Amygdala (tissue), 56 donors: ENCODE measurements around the gene HRH1.
A peak's percentile ranks its signal among the peaks of the same experiment; 100 is the strongest.
"Not testable (repeated sequence)": the region's sequence is repeated elsewhere in the genome, so short reads cannot be mapped to it uniquely, and the experiment has no call there.

Experiments
- DNase-seq, 56 donors: peaks; one replicate each; lab custom pipeline; 2025; lab: John Stamatoyannopoulos, UW

HRH1 gene

DNA sequence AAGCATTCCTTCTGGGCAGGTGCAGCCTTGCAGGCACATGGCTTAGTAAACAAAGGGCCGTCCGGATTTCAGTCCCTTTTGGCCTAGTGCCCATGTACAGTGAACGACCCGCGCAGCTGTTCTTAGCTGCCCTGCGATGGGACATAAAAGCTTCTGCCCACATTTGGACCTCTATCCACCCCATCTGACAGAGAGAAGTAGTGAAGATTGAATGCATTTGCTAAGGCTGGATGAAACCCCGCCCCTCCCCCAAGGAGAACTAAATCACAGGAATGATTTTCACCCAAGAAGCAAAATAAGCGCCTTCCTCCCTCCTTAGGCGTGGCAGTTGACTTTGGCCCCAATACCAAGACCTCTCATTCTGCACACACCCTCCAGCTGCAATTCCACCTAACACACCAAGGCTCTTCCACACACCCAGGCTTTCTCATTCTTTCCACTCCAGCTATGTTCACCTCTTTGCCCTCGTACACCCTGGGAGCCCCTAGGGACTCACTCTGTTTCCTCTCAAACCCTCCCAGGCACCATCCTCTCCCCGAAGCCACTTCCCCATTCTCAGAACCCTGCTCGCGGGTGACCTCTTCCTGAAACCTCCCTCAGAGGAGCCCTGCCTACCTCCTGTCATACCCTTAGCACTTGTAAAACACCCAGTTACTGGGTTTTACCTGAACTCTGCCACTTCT lies 14.1 kb upstream of the HRH1 start:
- no peak for DNase-seq

DNA sequence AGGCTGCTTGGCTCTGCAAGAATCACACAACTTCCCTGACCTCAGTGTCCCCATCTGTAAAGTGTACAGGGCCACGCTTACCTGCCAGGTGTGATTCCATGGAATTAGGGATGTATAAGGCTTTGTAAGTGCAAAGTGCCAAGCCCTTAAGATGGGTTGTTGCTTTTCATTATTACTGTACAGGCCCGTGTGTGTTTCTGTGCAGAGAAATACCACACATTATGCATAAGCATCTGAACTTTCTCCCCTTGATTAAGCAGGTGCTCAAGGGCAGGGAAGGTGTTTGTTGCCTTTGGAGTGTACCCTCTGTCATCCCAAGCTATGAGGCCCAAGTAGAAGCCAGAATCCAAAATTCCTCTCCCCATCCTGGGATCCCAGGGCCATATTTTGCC lies 13.6 kb upstream of the HRH1 start:
- no peak for DNase-seq

DNA sequence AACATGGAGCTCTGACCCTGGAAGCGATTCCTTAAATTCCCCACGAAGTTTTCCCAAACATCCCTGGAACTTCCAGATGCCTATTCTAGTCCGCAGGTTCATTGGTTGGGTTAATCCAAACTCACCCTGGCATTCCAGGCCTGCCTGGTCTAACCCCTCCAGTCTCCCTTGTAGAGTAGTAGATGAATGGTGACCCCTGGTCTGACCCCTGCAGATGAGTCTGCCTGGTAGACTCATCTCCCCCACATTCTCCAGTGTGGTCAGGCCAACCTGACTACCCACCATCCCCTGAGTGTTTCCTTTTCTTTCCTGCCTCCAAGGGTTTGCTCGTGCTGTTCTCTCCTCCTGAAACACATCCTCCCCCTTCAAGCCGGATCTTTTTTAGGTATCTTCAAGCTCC lies 10.8 kb upstream of the HRH1 start:
- DNase-seq, result no peak

DNA sequence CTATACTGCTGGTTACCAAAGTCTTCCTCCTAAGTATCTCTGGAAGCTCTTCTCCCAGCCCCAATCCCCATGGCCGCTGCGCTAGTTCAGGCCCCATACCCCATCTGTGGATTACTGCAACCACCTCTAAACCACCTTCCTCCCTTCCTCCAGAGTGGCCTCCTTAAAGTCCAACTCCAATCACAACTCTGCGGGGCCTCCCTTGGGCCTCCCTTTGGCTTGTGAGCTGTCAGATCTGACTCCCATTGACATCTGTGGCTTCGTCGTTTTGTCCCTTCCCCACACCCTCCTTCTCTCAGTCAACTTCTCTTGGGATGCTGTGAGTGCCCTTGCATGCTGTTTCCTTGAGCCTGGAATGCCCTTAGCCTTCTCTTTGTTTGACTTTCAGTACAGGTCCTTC lies 9.3 kb upstream of the HRH1 start:
- no peak for DNase-seq

DNA sequence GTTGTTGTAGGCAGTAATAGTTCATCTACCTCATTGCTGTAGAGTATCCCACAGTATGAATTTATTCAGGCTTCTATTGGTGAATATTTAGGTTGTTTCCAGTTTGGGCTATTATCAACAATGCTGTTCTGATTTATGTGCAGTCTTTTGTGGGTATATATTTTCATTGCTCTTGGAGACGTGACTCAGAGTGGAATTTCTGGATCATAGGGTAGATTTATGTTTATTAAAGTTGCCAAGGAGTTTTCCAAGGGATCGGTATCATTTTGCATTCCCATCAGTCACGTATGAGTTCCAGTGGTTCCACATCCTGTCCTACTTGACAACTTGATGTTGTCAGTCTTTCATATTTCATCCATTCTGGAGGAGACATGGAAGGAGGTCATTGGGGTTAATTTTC lies 8.4 kb upstream of the HRH1 start:
- no peak for DNase-seq

DNA sequence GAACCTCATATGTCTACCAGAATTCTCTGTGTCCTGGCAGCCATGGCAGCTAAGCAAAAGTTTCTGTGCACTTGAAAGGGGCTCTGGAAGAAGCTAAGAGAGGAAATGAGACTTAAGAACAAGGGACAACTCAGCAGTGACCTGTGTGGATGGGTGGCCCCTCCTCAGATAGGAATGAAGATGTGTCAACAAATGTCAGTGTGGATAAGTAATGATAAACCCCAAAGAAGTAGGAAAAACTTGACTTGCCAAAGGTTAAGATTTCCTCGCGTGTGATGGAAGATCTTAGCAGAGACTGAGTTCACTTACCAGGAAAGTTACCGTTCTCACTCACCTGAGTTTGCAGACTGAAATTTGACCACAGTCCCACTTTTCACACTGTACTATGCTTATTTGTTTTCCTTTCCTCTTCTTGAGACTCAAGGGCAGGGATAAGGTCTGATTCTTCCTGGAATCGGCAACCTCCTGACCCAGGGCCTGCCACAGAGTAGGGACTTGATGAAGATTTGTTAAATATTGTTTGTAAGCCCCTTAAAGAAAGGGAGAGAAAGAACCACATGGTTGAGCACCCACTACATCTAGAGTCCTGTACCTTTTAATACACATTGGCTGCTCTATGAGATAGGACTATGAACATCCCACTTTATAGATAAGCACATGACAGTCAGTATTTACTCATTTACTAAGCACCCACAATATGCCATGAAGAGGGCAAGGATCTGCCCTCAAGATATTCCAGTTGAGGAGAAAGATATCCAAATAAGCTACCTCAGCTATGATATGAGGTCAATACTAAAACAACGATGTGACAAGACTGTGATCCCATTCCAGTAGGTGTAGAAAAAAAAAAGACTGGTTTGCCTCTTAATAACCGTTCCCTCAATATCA lies 7.3 kb upstream of the HRH1 start:
- DNase-seq, result no peak

DNA sequence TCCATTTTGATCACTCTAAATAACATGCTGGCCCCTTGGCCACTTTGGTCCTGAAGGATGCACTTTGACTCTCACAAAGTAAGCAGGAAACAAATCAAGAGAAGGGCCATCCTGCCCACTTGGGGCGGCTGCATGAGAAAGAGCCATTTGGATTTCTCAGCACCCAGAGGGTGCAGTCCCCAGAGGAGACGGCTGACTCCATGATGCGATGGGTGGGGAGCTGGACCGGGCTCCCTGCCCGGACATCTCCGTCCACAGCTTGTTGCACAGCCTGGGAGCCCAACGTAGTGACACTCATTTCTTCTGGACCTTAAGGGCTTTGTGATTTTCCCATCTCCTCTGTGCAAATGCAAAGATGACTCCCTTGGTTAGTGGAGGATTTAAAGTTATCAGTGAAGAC lies 4.0 kb upstream of the HRH1 start:
- DNase-seq, result no peak

DNA sequence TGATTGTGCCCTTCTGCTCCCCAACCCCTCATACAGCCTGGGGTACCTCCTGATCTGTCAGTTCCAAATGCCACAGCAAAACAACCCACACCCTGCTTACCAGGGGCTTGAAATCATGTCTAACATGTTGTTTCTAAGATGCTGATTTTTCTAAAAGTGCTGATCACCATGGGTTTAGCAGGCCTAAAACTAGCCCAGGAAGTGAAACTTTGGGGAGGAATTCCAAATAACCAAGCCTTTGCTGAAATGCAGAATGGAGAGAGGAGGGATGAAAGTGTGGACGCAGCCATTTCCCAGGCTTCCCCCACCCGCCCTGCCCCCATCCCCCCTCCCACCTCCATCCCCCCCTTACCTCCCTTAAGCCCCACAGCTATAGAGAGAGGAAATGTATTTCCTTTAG lies 2.0 kb upstream of the HRH1 start:
- no peak for DNase-seq

DNA sequence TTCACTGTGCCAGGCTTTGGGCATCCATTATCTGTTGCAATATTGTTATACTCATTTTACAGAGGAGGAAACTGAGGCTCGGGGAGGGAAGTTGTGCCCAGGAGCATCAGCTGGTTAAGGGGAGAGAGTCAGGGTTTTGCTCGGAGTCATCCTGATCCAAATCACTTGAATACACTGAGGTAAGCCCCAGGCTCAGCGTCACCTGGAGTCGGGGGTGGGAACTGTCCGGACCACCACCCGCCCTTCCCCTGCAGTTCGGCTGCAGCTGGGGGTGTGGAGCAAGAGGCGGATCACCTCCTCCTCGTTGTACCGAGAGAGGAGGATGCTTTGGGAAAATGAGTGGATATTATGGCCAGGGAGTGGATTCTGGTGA lies 646 bp downstream of the HRH1 start:
- no peak for DNase-seq

DNA sequence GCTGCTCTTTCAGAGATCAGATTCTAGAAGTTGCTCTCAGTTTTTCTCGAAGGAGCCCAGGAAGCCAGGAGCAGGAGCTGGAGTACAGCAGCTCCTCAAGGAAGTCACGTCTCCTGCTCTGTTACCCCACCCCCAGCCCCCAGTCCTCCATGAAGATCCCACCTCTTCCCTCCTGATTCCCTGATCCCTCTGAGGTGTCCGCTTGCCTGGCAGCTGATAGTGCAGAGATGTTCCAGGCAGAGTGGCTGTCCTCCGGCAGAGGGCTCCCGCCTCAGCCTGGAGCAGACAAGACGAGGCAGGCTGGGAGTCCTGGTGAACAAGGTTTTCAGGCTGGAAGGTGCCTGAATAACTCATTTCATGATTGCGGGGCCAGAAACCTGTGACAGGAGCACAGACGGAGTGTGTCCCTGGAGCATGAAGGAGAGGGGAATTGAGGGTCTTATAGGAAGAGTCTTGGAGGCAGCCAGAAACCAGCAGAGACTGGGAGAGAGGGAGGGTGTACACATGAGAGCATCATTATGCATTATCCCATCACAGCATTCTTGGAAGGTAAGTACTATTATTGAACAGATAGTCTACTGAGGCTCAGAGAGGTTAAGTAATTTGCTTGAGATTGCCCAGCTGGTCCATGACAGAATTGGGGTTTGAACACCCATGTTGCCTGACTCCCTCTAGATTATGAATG lies 1.2 kb downstream of the HRH1 start:
- peak in 48 of 56 donors; percentile 22 to 81 (median 54) for DNase-seq

DNA sequence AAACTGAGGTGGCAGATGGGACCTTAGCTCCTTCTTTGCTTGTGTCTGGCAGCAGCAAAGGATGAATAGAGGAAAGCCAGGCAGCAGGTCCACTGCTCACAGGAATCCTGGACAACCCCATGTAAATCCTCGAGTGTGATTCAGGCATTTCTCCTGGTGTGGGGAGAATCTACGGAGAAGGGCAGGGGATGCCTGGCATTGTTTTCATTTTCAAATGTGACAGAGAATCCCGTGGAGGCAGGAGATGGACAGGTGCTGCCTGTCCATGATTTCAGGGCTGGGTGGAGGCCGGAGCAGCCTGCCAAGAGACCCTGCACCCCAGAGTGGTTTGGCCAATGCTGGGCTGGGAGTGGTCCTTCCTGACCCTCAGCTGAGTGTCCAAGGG lies 1.7 kb downstream of the HRH1 start:
- peak in 1 of 56 donors; percentile 34 for DNase-seq

DNA sequence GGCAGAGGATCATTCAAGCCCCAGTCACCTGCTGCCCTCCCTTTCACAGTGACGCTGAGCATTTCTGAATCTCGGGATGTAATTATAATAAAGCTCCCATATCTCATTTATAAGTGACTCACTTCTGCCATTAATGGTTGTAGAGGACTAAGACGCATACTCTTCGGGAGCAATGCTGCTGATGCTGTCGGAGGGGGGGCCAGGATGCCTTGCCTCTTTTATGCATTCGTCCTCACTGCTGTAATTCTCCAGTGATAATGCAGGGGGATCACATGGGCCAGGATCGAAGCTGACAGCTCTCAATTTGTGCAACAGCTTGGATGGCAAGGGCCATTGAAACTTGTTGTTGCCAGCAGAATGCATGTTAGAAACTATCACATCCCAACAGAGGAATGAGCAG lies 3.1 kb downstream of the HRH1 start:
- DNase-seq, result no peak

DNA sequence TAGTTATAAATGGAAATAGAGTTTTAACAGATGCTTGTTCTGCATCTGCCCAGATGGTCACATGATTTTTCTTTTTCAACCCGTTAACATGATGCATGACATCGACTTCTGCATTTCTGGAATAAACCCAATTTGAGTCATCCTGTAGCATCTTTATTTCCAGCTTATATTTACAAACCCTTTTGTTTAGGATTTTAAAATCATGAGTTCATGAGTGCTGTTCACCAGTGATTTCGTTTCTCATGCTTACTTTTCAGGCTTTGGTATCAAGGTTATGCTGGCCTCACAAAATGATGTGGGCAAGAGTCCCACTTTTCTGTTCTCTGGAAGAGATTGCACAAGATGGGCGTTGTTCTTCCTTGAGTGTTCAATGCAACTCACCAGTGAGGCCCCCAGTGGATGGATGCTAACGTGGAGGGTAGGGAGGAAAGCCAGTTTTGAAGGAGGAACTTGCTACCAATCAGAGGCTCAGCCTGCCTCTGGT lies 5.2 kb downstream of the HRH1 start:
- no peak for DNase-seq

DNA sequence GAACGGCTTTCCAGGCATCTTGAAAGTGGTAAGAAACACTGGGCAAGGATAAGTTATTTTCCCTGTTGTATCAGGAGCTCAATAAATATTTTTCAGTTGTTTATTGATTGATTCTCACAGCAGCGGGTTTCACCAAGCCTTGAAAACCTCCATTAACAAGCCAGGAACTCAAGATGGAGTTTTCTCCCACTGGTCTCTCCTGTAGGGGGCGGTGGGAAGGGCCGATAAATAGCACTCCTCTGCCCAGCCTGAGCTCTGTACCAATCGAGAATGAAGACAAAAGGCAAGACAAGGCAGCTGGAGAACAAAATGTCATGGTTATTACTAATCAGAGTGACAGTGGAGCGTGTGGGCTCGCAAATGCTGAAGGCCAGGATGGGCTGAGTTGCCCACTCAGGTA lies 7.4 kb downstream of the HRH1 start:
- DNase-seq, result no peak

DNA sequence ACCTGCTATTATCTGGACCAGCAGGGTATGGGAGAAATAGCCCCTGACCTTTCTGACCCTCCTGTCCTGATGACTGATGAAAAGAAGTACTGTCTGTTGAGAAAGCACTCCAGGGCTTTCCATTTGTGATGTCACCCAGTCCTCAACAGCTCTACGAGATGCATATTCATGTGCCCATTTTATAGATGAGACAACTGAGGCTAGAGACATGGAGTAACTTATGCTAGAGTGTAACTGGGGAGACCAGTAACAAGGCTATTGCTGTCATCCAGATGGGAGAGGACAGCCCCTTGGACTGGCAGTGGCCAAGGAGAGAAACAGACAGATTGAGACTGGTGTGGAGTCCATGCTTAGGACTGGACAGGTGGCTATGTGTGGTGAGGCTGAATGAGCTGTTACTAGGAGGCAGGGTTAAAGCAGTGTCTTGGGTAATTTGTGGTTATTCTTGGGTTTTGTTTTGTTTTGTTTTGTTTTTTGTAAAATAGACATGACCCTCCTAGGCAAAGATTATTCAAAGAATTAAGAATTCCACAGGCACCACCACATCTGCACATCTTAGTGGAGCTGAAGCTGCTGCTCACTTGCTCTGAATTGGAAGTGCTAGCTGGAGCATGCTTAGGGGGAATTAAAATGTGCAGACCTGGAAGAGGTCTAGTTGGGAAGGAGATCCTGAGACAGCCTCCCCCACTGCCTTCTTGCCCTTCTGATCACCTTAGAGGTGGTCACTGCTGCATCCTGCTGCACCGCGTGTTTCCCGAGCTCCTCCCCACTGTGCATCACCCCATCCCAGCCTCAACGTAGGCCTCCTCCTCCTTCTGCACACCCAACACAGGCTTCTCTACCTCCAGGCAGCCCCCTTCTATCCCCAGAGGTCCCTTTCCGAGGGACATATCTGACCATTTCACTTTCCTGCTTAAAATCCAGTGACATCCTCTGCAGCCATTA lies 8.4 kb downstream of the HRH1 start:
- DNase-seq, result no peak

DNA sequence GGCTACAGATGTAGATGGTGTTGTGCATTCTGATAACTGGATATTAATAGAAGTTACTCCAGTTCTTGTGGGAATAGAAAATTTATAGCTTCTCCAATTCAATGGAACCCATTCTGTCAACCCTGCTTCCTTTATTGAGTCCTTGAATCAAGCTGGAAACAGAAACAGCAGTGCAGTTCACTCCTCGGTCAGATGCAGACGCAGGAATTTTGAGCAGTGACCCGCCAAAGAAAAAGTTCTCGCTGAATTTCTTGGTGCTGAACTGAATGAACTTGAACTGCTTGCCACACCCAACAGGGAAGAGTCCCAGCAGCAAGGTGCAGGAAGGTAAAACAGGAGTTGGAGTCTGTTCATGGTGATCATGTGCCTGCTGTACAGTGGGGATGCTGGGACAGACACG lies 10.3 kb downstream of the HRH1 start:
- no peak for DNase-seq

DNA sequence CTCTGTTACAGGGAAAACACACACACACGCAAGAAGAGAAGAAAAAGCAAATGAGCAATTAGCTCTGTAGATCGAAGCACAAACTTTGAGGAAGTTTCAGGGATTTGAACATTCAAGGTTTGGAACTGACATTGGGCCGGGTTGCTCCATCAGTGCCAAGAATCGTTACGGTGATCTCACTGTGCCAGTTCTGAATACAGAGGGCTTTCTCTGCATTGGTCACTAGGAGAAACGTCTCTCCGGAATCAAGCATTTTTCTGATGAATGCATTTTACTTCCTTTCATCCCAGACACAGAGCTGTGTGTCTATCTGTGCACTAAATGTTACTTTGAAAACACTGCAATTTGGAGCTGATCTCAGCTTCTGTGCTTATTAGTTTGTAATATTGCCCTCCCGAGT lies 11.2 kb downstream of the HRH1 start:
- peak in 10 of 56 donors; percentile 4 to 56 (median 21) for DNase-seq

DNA sequence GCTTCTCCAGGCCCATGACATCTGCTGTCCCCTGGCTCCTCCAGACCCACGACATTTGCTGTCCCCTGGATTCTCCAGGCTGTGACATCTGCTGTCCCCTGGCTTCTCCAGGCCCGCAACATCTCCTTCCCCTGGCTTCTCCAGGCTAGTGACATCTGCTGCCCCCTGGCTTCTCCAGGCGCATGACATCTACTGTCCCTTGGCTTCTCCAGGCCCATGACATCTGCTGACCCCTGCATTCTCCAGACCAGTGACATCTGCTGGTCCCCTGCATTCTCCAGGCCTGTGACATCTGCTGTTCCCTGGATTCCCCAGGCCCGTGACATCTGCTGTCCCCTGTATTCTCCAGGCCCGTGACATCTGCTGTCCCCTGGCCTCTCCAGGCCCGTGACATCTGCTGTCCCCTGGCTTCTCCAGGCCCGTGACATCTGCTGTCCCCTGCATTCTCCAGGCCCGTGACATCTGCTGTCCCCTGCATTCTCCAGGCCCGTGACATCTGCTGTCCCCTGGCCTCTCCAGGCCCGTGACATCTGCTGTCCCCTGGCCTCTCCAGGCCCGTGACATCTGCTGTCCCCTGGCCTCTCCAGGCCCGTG lies 12.6 kb downstream of the HRH1 start:
- not testable (repeated sequence) for DNase-seq

DNA sequence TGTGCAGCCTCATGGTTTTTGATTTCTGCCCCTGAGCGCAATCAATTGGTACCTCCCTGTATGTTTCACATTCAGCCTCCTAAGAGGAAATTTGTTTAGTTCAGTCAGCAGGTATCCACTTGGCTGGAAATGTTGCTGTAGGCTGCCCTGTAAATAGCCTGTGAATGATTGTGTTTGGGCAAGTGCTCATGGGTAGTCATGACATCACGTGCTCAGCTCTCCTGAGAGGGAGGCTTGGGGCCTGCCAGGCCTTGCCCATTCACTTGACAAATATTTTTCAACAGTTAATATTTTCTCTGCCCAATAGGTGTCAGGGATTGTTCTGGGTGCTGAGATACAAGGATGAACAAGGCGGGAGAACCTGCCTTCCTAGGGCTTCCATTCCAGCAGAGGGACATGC lies 13.3 kb downstream of the HRH1 start:
- no peak for DNase-seq

DNA sequence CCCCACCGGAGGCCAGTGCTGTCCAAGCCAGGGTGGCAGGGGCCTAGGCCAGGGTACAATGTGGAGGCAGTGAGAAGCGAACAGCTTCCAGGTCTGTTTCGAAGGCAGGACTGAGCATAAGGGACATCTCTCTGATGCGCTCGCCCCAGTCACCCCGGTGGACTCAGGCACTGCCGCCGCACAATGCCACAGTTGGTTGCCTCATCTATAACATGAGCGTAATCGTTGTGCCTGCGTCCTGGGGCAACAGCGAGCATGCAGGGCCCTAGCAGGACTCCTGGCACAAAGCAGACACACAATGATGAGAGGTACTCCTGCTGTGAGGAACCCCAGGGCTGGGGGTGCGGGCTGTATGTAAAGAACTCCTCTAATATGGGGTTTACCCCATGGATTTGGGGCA lies 14.1 kb downstream of the HRH1 start:
- DNase-seq, result no peak
